Measurements from ENCODE around the gene HSD17B3. TPM values are rescaled to one million over a fixed set of nuclear protein-coding genes. Genes with fewer than 3 reads are reported as not detected.

HSD17B3 gene
- total RNA-seq, 4 donors from 2014 or later = 1.1 TPM; not detected in 3

DNA sequence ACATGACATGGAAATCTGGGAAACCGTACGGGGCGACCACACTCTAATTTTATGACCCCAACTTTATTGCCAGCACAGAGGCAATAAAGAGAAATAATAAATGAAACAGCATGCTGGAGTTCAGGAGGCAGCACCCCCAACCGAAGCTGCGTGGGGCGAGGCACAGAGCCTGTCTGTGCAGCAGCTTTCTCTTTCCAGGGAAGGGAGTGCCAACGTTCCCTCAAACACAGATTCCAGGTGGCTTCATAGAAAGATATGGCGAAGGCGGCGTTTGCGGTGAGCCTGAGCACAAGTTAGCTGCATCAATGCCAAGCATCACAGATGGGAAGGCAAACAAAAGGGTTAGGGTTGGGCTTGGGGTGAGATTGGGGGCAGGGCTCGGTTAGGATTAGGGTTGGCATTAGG, 114.8 kb downstream of the HSD17B3 start:
- no peak for DNase-seq (ENCODE audit: low spot score in 2 of 2)
- no peak overlapping the region for H3K4me3 ChIP-seq (ENCODE audit: low read depth, poor library complexity, severe bottlenecking)
- intact Hi-C loops (cut with DNase I; ENCODE audit: low total_unique reads) = no loop called here
- no peak for TF ChIP-seq POLR2A (IDR thresholded peaks at IDR 0.05)
- TF ChIP-seq, protein P1, sequence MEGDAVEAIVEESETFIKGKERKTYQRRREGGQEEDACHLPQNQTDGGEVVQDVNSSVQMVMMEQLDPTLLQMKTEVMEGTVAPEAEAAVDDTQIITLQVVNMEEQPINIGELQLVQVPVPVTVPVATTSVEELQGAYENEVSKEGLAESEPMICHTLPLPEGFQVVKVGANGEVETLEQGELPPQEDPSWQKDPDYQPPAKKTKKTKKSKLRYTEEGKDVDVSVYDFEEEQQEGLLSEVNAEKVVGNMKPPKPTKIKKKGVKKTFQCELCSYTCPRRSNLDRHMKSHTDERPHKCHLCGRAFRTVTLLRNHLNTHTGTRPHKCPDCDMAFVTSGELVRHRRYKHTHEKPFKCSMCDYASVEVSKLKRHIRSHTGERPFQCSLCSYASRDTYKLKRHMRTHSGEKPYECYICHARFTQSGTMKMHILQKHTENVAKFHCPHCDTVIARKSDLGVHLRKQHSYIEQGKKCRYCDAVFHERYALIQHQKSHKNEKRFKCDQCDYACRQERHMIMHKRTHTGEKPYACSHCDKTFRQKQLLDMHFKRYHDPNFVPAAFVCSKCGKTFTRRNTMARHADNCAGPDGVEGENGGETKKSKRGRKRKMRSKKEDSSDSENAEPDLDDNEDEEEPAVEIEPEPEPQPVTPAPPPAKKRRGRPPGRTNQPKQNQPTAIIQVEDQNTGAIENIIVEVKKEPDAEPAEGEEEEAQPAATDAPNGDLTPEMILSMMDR (IDR thresholded peaks at IDR 0.05) = no peak
- WGBS, 2 donors = 37 to 41% methylated on average over 12 of the region's 12 CpGs

DNA sequence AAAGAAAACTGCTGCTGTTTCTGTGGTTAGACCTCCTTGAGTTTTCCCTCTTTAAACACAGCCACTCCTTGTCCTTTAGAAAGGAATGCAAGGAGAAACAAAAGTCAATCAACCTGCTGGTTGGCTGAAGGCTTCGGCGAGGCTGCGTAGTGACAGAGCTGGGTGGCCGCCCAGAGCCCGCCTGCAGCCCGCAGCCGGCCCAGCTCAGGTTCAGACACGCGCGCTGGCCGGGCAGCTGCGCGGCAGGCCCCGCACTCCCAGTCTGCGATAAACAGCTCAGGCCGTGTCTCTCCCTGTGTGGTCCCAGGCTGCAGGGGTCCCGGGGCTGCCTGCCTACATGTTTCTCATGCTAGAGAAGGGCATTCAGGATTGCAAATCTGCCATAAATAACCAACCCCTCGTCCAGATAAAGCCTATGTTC, 115.4 kb downstream of the HSD17B3 start:
- no peak for DNase-seq (ENCODE audit: low spot score in 2 of 2)
- H3K4me3 ChIP-seq (ENCODE audit: low read depth, poor library complexity, severe bottlenecking) = no peak overlapping the region
- 7 to 12% methylated on average over 18 of the region's 18 CpGs for WGBS, 2 donors
- TF ChIP-seq, protein P1 (IDR thresholded peaks at IDR 0.05) = no peak
- TF ChIP-seq POLR2A (IDR thresholded peaks at IDR 0.05) = no peak
- intact Hi-C loops (cut with DNase I; ENCODE audit: low total_unique reads) = no loop called here

DNA sequence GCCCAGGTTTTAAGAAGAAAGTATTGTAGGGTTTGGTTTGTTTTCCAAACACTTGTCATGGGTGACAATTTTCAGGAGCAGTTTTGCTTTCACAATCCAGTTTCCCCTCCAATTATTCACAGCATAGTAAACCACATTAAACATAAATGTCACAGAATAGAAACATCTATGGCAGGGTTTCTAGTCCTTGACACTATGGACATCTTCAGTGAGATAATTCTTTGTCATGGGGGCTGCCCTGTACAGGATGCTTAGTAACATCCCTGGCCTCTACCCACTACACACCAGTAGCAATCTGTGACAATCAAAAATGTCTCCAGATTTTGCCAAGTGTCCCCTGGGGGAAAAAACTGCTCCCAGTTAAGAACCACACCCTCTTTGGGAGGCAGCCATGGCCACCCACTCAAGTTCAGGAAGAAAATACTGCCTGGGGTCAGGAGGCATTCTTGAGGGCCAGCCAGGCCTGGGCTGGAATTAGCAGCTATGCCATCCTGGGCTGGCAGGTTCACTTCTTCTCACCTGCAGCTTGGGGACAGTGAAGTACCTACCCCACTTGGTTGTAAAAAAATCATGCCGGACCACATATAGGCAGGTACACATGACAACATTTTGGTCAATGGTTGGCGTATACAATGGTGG, 116.3 kb downstream of the HSD17B3 start:
- no peak overlapping the region for H3K4me3 ChIP-seq (ENCODE audit: low read depth, poor library complexity, severe bottlenecking)
- 91 to 98% methylated on average over 2 of the region's 2 CpGs for WGBS, 2 donors
- intact Hi-C loops (cut with DNase I; ENCODE audit: low total_unique reads) = no loop called here
- DNase-seq (ENCODE audit: low spot score in 2 of 2) = no peak
- no peak for TF ChIP-seq POLR2A (IDR thresholded peaks at IDR 0.05)
- TF ChIP-seq, protein P1 (IDR thresholded peaks at IDR 0.05) = no peak

Other genes starting within 250 kb of the HSD17B3 start
- 10 to 100 TPM; 10.7 to 21.3 (median 13.3) TPM for gene SLC35D2, start 81.5 kb upstream of the HSD17B3 start, total RNA-seq
- gene ZNF367, start 116.2 kb upstream of the HSD17B3 start, total RNA-seq = 1 to 10 TPM in 3 of 4 donors, under 1 TPM in 1; 0.93 to 3.0 (median 1.8) TPM
- gene HABP4, start 148.0 kb upstream of the HSD17B3 start, total RNA-seq = 10 to 100 TPM in 2 of 4 donors, 1 to 10 TPM in 2; 6.3 to 13.4 (median 10.2) TPM